H1 (cell line): ENCODE data around the gene VPS13D. TPM values are rescaled to one million over a fixed set of nuclear protein-coding genes. Genes with fewer than 3 reads are reported as not detected.

Source experiments
- CTCF ChIA-PET: fragments of 300-600 bp; sonication (Branson Sonifier 250); formaldehyde crosslinking; loops from one replicate; lab custom pipeline; 2021; ENCODE audit not compliant: partially characterized antibody; lab: Charles Lee
- POLR2A ChIA-PET: fragments of 300-600 bp; sonication (Branson Sonifier 250); formaldehyde crosslinking; loops from one replicate; lab custom pipeline; 2021; ENCODE audit warnings: inconsistent platforms; ENCODE audit not compliant: partially characterized antibody; lab: Charles Lee
- DNase-seq, 2 experiments: peaks; one replicate each; pipeline versions ENCODE4 v3.0.0 to v3.0.0-alpha.2; 2010 to 2022; ENCODE audit warnings: low spot score in 2 of 2, low read depth in 1 of 2, mixed read lengths in 1 of 2
- FAIRE-seq: peaks from 2 replicates; lab custom pipeline; 2011; peaks lifted over from hg19 to GRCh38; lab: Jason Lieb, UNC
- H2AFZ ChIP-seq: 2 replicates; pipeline ENCODE4 v1.8.1; 2012; ENCODE audit warnings: low read length, inconsistent platforms
- H2AK5ac ChIP-seq: 2 replicates; pipeline ENCODE4 v1.6.1; 2013; ENCODE audit warnings: low read depth, low read length
- H2BK120ac ChIP-seq: replicated peaks from 2 replicates; pipeline ENCODE3; 2013; ENCODE audit warnings: low read depth, low read length, inconsistent platforms
- H2BK12ac ChIP-seq: 2 replicates; pipeline ENCODE4 v1.6.1; 2013; ENCODE audit warnings: low read depth, low read length
- H2BK15ac ChIP-seq: 2 replicates; pipeline ENCODE4 v1.6.1; 2013; ENCODE audit warnings: low read length
- H2BK20ac ChIP-seq: 2 replicates; pipeline ENCODE4 v1.6.1; 2013; ENCODE audit warnings: low read length
- H2BK5ac ChIP-seq: 2 replicates; pipeline ENCODE4 v1.6.1; 2013; ENCODE audit warnings: low read depth, low read length
- H3K14ac ChIP-seq: 2 replicates; pipeline ENCODE4 v1.6.1; 2013; ENCODE audit warnings: inconsistent platforms; ENCODE audit not compliant: insufficient read length
- H3K18ac ChIP-seq: 2 replicates; pipeline ENCODE4 v1.6.1; 2013; ENCODE audit warnings: low read length; ENCODE audit errors: extremely low read depth
- H3K23ac ChIP-seq: 2 replicates; pipeline ENCODE4 v1.6.1; 2013; ENCODE audit warnings: inconsistent platforms; ENCODE audit not compliant: insufficient read length
- H3K23me2 ChIP-seq: 2 replicates; pipeline ENCODE4 v1.6.1; 2013; ENCODE audit warnings: low read depth, low read length
- H3K27ac ChIP-seq: 2 replicates; pipeline ENCODE4 v1.6.1; 2011; ENCODE audit warnings: low read depth, low read length, inconsistent platforms
- H3K27me3 ChIP-seq, 4 experiments: replicated peaks in 1 of 4; 1 replicate in 1 of 4; 2 replicates in 3 of 4; pipeline versions ENCODE4 v1.6.1 to v1.8.1; 2011 to 2013; ENCODE audit warnings: low read length in 3 of 4, mild to moderate bottlenecking in 3 of 4, inconsistent platforms in 2 of 4, mixed read lengths in 2 of 4, moderate library complexity in 1 of 4; ENCODE audit not compliant: control insufficient read depth in 3 of 4, insufficient read depth in 3 of 4; ENCODE audit errors: extremely low read depth in 1 of 4
- H3K36me3 ChIP-seq, 4 experiments: 2 replicates each; pipeline versions ENCODE4 v1.6.1 to v1.8.1; 2011 to 2013; ENCODE audit warnings: mild to moderate bottlenecking in 4 of 4, low read length in 3 of 4, moderate library complexity in 2 of 4, control low read depth in 1 of 4, inconsistent platforms in 1 of 4; ENCODE audit not compliant: insufficient read depth in 4 of 4, control insufficient read depth in 2 of 4
- H3K4ac ChIP-seq: replicated peaks from 2 replicates; pipeline ENCODE3; 2013; ENCODE audit warnings: low read length, low read depth, mixed read lengths, inconsistent platforms; ENCODE audit not compliant: insufficient read length
- H3K4me1 ChIP-seq, 4 experiments: replicated peaks in 1 of 4; 1 replicate in 1 of 4; 2 replicates in 3 of 4; pipeline versions ENCODE4 v1.6.1 to v1.8.1; 2011 to 2013; ENCODE audit warnings: low read length in 3 of 4, inconsistent platforms in 2 of 4, mixed read lengths in 1 of 4; ENCODE audit not compliant: insufficient read depth in 4 of 4, control insufficient read depth in 3 of 4
- H3K4me2 ChIP-seq, 2 experiments: 2 replicates each; pipeline versions ENCODE4 v1.6.1 to v1.8.1; 2011 to 2013; ENCODE audit warnings: low read depth in 2 of 2, low read length in 2 of 2, control low read depth in 1 of 2, inconsistent platforms in 1 of 2, mild to moderate bottlenecking in 1 of 2; ENCODE audit not compliant: insufficient read depth in 1 of 2
- H3K4me3 ChIP-seq, 4 experiments: fragments of 200-600, 300-600 bp in 1 of 4; sonication (generic), shearing (Covaris generic), sonication (Bioruptor Twin) in 1 of 4; 2 replicates each; pipeline versions ENCODE4 v1.5.1 to v1.8.1; 2011 to 2016; ENCODE audit warnings: low read length in 4 of 4, low read depth in 3 of 4, control low read depth in 2 of 4, inconsistent platforms in 2 of 4, mild to moderate bottlenecking in 2 of 4, mixed read lengths in 1 of 4, moderate library complexity in 1 of 4; ENCODE audit not compliant: insufficient read depth in 2 of 4; ENCODE audit errors: extremely low read depth in 1 of 4
- H3K56ac ChIP-seq: replicated peaks from 2 replicates; pipeline ENCODE3; 2013; ENCODE audit warnings: low read depth, mild to moderate bottlenecking, mixed read lengths, low read length, inconsistent platforms; ENCODE audit not compliant: insufficient read length
- H3K79me1 ChIP-seq: 2 replicates; pipeline ENCODE4 v1.6.1; 2013; ENCODE audit warnings: low read depth, low read length, control low read depth
- H3K79me2 ChIP-seq, 2 experiments: 2 replicates each; pipeline versions ENCODE4 v1.6.1 to v1.8.1; 2012 to 2013; ENCODE audit warnings: low read length in 2 of 2, mild to moderate bottlenecking in 2 of 2, inconsistent platforms in 1 of 2; ENCODE audit not compliant: insufficient read depth in 2 of 2, control insufficient read depth in 1 of 2
- H3K9ac ChIP-seq, 4 experiments: replicated peaks in 1 of 4; 1 replicate in 1 of 4; 2 replicates in 3 of 4; pipeline versions ENCODE4 v1.6.1 to v1.8.1; 2011 to 2013; ENCODE audit warnings: low read depth in 3 of 4, low read length in 3 of 4, control low read depth in 2 of 4, mild to moderate bottlenecking in 2 of 4, moderate library complexity in 2 of 4, inconsistent platforms in 1 of 4; ENCODE audit errors: extremely low read depth in 1 of 4
- H3K9me3 ChIP-seq, 2 experiments: 2 replicates each; pipeline versions ENCODE4 v1.6.1 to v1.8.1; 2012 to 2013; ENCODE audit warnings: mild to moderate bottlenecking in 2 of 2, moderate library complexity in 2 of 2, control low read depth in 1 of 2, inconsistent platforms in 1 of 2, low read depth in 1 of 2, low read length in 1 of 2, mixed read lengths in 1 of 2; ENCODE audit not compliant: insufficient read depth in 2 of 2
- H4K20me1 ChIP-seq, 2 experiments: replicated peaks in 1 of 2; 2 replicates each; pipeline versions ENCODE3 to v1.8.1; 2011 to 2013; ENCODE audit warnings: inconsistent platforms in 2 of 2, low read length in 2 of 2, mild to moderate bottlenecking in 1 of 2; ENCODE audit not compliant: insufficient read depth in 2 of 2, control insufficient read depth in 1 of 2
- H4K5ac ChIP-seq: 2 replicates; pipeline ENCODE4 v1.6.1; 2013; ENCODE audit warnings: low read length, low read depth, mixed read lengths, inconsistent platforms; ENCODE audit not compliant: insufficient read length
- H4K8ac ChIP-seq: 2 replicates; pipeline ENCODE4 v1.8.0; 2013; ENCODE audit warnings: mild to moderate bottlenecking, moderate library complexity, low read length, inconsistent platforms; ENCODE audit not compliant: insufficient read depth; ENCODE audit errors: extremely low read depth
- H4K91ac ChIP-seq: replicated peaks from 2 replicates; pipeline ENCODE3; 2013; ENCODE audit warnings: low read length, mixed read lengths, inconsistent platforms; ENCODE audit not compliant: insufficient read length
- CTCF ChIP-seq, 3 experiments: IDR thresholded peaks; 1 replicate in 2 of 3; 2 replicates in 1 of 3; pipeline versions ENCODE4 v1.5.1 to v1.6.1; 2011; ENCODE audit warnings: low read length in 3 of 3, mild to moderate bottlenecking in 3 of 3, inconsistent platforms in 2 of 3, low read depth in 1 of 3, moderate library complexity in 1 of 3; ENCODE audit not compliant: insufficient read depth in 1 of 3; ENCODE audit errors: control extremely low read depth in 1 of 3
- FOSL1 ChIP-seq: IDR thresholded peaks from 2 replicates; pipeline ENCODE4 v1.6.1; 2011; ENCODE audit warnings: mild to moderate bottlenecking, low read depth, low read length, moderate library complexity; ENCODE audit not compliant: insufficient read depth
- GTF2F1 ChIP-seq: IDR thresholded peaks from 2 replicates; pipeline ENCODE4 v1.6.1; 2012; ENCODE audit warnings: low read depth, low read length, improper control_type of control experiment, borderline replicate concordance
- KDM4A ChIP-seq: IDR thresholded peaks from one replicate; pipeline ENCODE4 v1.7.1; 2012; ENCODE audit warnings: low read depth, mild to moderate bottlenecking, moderate library complexity, low read length, inconsistent platforms; ENCODE audit not compliant: severe bottlenecking
- NRF1 ChIP-seq: IDR thresholded peaks from 2 replicates; pipeline ENCODE4 v1.6.1; 2011; ENCODE audit warnings: mild to moderate bottlenecking, low read depth, low read length, improper control_type of control experiment
- RNF2 ChIP-seq: fragments of 200-900, 300-1000 bp; sonication (generic); IDR thresholded peaks from 2 replicates; pipeline ENCODE4 v1.7.1; 2016; ENCODE audit warnings: borderline replicate concordance, low read depth, mild to moderate bottlenecking, antibody characterized with exemption, low read length; ENCODE audit not compliant: poor library complexity, severe bottlenecking; ENCODE audit errors: missing control alignments
- SIN3A ChIP-seq, 2 experiments: IDR thresholded peaks in 1 of 2; conservative IDR thresholded peaks in 1 of 2; 2 replicates each; pipeline ENCODE4 v1.6.1; 2011 to 2012; ENCODE audit warnings: low read length in 2 of 2, improper control_type of control experiment in 1 of 2, low read depth in 1 of 2, mild to moderate bottlenecking in 1 of 2
- SP1 ChIP-seq: IDR thresholded peaks from 2 replicates; pipeline ENCODE4 v1.6.1; 2011; ENCODE audit warnings: low read depth, low read length
- YY1 ChIP-seq: IDR thresholded peaks from 2 replicates; pipeline ENCODE4 v1.6.1; 2011; ENCODE audit warnings: low read depth, mild to moderate bottlenecking, low read length
- WGBS, 2 experiments: shearing (Covaris generic) in 1 of 2; methylation state at CpG; one replicate each; pipeline versions ENCODE4 v1.1.6 to v1.1.7; 2013 to 2015; ENCODE audit warnings: low lambda C conversion rate in 2 of 2, mixed read lengths in 2 of 2, inconsistent platforms in 1 of 2, low coverage in 1 of 2, missing lambda C conversion rate in 1 of 2; ENCODE audit not compliant: insufficient replicate concordance in 2 of 2, insufficient coverage in 1 of 2, insufficient read length in 1 of 2; ENCODE audit errors: extremely low coverage in 1 of 2, missing lambda C conversion rate in 1 of 2; 5-methylcytosine and 5-hydroxymethylcytosine counted together
- polyA plus RNA-seq, 7 experiments: library from polyadenylated mRNA; depleted of rRNA in 3 of 7; stranded (reverse) in 5 of 7; unstranded in 2 of 7; fragments of >200 nt in 5 of 7; fragments of 200-250 nt in 2 of 7; gene quantifications; 1 replicate in 5 of 7; 2 replicates in 1 of 7; 4 replicates in 1 of 7; pipeline versions ENCODE4 v1.2.1 to v1.2.3, GENCODE V29; 2011 to 2013; ENCODE audit warnings: missing spikeins in 2 of 7, mixed read lengths in 2 of 7
- total RNA-seq: library from RNA; stranded (reverse); fragmentation: NEBNext Ultra II Directional; extraction: Animal tissue kit (Norgen Biotek cat#: 25700); gene quantifications from 2 replicates; pipeline ENCODE4 v1.2.1, GENCODE V29; 2021

The VPS13D gene
- total and polyA plus RNA-seq, 2 of the 8 experiments (the other 6 are each of a cell fraction or from before 2014, with no cell fraction given): 10.9 to 31.2 TPM

DNA sequence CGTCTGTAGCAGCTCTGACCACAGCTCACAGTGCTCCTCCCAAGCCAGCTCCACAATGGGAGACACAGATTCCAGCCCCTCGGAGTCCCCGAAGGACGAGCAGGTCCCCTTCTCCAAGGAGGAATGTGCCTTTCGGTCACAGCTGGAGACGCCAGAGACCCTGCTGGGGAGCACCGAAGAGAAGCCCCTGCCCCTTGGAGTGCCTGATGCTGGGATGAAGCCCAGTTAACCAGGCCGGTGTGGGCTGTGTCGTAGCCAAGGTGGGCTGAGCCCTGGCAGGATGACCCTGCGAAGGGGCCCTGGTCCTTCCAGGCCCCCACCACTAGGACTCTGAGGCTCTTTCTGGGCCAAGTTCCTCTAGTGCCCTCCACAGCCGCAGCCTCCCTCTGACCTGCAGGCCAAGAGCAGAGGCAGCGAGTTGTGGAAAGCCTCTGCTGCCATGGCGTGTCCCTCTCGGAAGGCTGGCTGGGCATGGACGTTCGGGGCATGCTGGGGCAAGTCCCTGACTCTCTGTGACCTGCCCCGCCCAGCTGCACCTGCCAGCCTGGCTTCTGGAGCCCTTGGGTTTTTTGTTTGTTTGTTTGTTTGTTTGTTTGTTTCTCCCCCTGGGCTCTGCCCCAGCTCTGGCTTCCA, 22.9 kb upstream of the VPS13D start:
- H4K91ac ChIP-seq: peak overlapping the region; percentile 98
- no peak overlapping the region for H2BK15ac ChIP-seq
- H3K4me3 ChIP-seq: no peak overlapping the region
- DNase-seq (no peak), FAIRE-seq (no peak)
- H4K5ac ChIP-seq: peak overlapping the region; percentile 38
- H3K56ac ChIP-seq: peak overlapping the region; percentile 25
- H3K79me1 ChIP-seq: no peaks in the 10 kb centered on the region
- peak overlapping the region; percentile 98; the same call in 1 of the 2 replicates for H2BK5ac ChIP-seq
- no peaks in the 10 kb centered on the region for H3K36me3 ChIP-seq
- CTCF ChIA-PET: interaction anchor here (0.6 to 17.0 kb wide), 14 partner anchors 8 to 161 kb away, joined by 3 to 503 read pairs (median 4); no protein-coding TSS in a partner anchor
- H3K27me3 ChIP-seq: no peaks in the 10 kb centered on the region
- H3K23me2 ChIP-seq: no peaks in the 10 kb centered on the region; the same call in 1 of the 2 replicates
- no peaks in the 10 kb centered on the region for H4K20me1 ChIP-seq
- no peak overlapping the region for H3K4me2 ChIP-seq
- peak overlapping the region; percentile 55 for H2BK20ac ChIP-seq
- no peak overlapping the region for H3K14ac ChIP-seq
- peak overlapping the region; percentile 92; the same call in 1 of the 2 replicates for H2BK12ac ChIP-seq
- POLR2A ChIA-PET: interaction anchor here (1.2 to 1.4 kb wide), 2 partner anchors 24 to 272 kb away, joined by 3 to 4 read pairs; partner anchors contain the start of gene PLOD1
- peak overlapping the region; percentile 42; the same call in 1 of the 2 replicates for H2AFZ ChIP-seq
- H2AK5ac ChIP-seq: no peak overlapping the region
- peaks cover 3 to 9% (median 4%) of the 10 kb centered on the region in 4 experiments for H3K4me1 ChIP-seq
- no peak overlapping the region for H3K23ac ChIP-seq
- H4K8ac ChIP-seq: peak overlapping the region; percentile 57
- no peaks in the 10 kb centered on the region for H3K9me3 ChIP-seq
- peak overlapping the region; percentile 69 for H2BK120ac ChIP-seq
- peak overlapping the region; percentile 84 for H3K4ac ChIP-seq
- peak overlapping the region; percentile 62; the same call in 1 of the 2 replicates for H3K18ac ChIP-seq
- 82% methylated on average over 17 of the region's 17 CpGs; no CpG with 5 or more reads in 1 of the 2 experiments for WGBS, 2 experiments
- H3K79me2 ChIP-seq: no peaks in the 10 kb centered on the region
- no peak overlapping the region for H3K27ac ChIP-seq
- H3K9ac ChIP-seq: no peak overlapping the region
- TF ChIP-seq NRF1: no peak
- no peak for TF ChIP-seq GTF2F1
- no peak for TF ChIP-seq SIN3A (conservative IDR thresholded peaks at IDR 0.05 in 1 of 2, IDR thresholded peaks at IDR 0.05 in 1 of 2; ENCODE audit: low read depth in 1 of 2, low read length in 2 of 2)
- no peak for TF ChIP-seq RNF2
- no peak for TF ChIP-seq YY1
- TF ChIP-seq FOSL1: no peak
- no peak for TF ChIP-seq CTCF (IDR thresholded peaks at IDR 0.05; ENCODE audit: control extremely low read depth in 1 of 3, insufficient read depth in 1 of 3, low read depth in 1 of 3, low read length in 3 of 3)
- TF ChIP-seq SP1: no peak
- no peak for TF ChIP-seq KDM4A
